Activated T-helper 1 cell treated with anti-CD3 and anti-CD28 coated beads, Interleukin-12 subunit alpha, Interleukin-12 subunit beta, Interleukin-2, Interleukin-4 antibody, amounts not matched to agents 30 ng/mL and 10 ng/mL and 1 ng/mL, durations not matched to agents 14 hours and 24 hours and 36 hours (primary cell): Measurements from ENCODE around the gene CTPS2. TPM values are rescaled to one million over a fixed set of nuclear protein-coding genes. Genes with fewer than 3 reads are reported as not detected.
"Not testable (repeated sequence)": the region's sequence is repeated elsewhere in the genome, so short reads cannot be mapped to it uniquely, and the experiment has no call there.

Source experiments
- DNase-seq: peaks from one replicate; pipeline ENCODE4 v3.0.0; 2021; ENCODE audit warnings: low spot score
- H3K27ac Mint-ChIP-seq: one replicate; pipeline ENCODE4 v1.8.0; 2021; ENCODE audit warnings: mild to moderate bottlenecking, mixed read lengths
- H3K27me3 Mint-ChIP-seq: one replicate; pipeline ENCODE4 v1.8.0; 2022; ENCODE audit warnings: mild to moderate bottlenecking, moderate library complexity, mixed read lengths; ENCODE audit not compliant: insufficient read depth
- H3K36me3 Mint-ChIP-seq: one replicate; pipeline ENCODE4 v1.8.0; 2021; ENCODE audit warnings: low read depth, mixed read lengths
- H3K4me1 Mint-ChIP-seq: one replicate; pipeline ENCODE4 v1.8.0; 2021; ENCODE audit warnings: low read depth, mixed read lengths
- H3K4me3 Mint-ChIP-seq: one replicate; pipeline ENCODE4 v1.8.0; 2021; ENCODE audit warnings: mild to moderate bottlenecking, moderate library complexity, mixed read lengths
- H3K9me3 Mint-ChIP-seq: one replicate; pipeline ENCODE4 v1.8.0; 2021; ENCODE audit warnings: mixed read lengths
- intact Hi-C: fragments of 100-400 bp; cut with micrococcal nuclease; formaldehyde crosslinking; loops from one replicate; pipeline ENCODE4 v1.15.1; 2024
- total RNA-seq: library from RNA; stranded (reverse); gene quantifications from 2 replicates; pipeline ENCODE4 v1.2.3, GENCODE V29; 2022

Gene CTPS2
- total RNA-seq, 1 donor from 2014 or later: 5.1 TPM

DNA sequence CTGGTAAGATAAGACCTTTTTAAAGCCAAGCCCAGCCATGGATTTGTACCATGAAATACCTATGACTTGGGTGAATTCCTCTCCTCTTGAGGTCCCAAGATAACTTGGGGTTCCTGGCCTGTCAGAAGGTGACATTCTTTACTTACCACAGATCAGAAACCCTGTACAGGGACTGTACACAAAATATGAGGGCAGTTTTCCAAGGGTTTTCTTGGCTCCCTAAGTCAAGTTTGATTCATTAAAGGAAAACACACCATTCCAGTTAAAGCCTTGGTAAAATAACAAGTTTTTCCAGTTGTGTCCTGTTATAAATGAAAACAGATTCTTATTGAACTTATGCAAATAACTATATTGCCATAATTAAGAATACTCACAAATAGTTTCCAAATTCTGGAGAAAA is 15.2 kb upstream of the CTPS2 start:
- no peaks in the 10 kb centered on the region for H3K27me3 Mint-ChIP-seq
- no peak overlapping the region for H3K27ac Mint-ChIP-seq
- DNase-seq: no peak
- peaks cover 10% of the 10 kb centered on the region for H3K36me3 Mint-ChIP-seq
- no peaks in the 10 kb centered on the region for H3K9me3 Mint-ChIP-seq
- no peak overlapping the region for H3K4me3 Mint-ChIP-seq
- intact Hi-C loops: no loop called here
- H3K4me1 Mint-ChIP-seq: peaks cover 9% of the 10 kb centered on the region

DNA sequence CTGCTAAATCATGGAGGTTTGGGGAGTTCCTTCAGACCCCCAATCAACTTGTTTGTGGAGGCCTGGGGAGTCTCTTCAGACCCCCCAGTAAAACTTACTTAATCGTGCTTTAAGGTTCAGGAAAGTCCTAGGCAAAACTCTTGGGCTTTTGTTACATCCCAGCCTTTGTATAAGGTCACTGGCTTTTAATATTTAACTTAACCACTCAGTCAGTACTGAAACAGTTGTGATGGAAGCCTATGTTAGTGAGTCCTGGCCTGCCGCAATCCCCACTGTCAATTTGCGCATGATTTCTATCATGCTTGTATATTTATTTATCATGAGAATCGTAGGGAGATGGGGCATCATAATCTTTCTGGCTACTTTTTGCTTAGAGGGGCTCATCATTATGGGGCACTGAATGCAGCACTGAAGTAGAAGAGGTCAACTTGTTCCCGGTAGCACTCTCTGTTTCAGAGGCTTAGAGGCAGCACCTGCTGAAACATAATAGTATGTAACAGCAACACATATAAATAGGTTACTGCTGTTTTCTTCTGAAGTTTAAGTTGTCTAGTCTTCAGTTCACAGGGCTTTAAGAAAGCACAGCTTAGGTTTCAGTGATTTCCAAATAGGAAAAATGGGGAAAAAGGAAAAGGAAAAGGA is 14.0 kb upstream of the CTPS2 start:
- intact Hi-C loops, DNase-seq, H3K27me3 Mint-ChIP-seq, H3K4me1 Mint-ChIP-seq, H3K4me3 Mint-ChIP-seq, H3K27ac Mint-ChIP-seq, H3K9me3 Mint-ChIP-seq: not testable (repeated sequence)
- H3K36me3 Mint-ChIP-seq: peaks cover 10% of the 10 kb centered on the region

DNA sequence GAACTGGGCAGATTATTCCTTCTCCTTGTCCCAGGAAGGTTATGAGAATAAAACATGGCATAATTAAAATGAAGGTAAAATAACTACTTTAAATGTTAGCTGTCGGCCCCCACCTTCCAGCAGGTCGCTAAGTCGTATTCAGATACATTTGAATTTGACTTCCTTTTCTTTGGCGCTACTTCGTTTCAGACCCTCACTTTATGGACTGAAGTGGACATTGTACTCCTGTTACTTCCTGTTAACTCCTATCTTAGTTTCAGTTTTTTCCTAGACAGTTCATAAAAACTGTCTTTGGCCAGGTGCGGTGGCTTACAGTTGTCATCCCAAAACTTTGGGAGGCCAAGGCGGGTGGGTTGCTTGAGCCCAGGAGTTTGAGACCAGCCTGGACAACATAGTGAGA is 12.6 kb upstream of the CTPS2 start:
- intact Hi-C loops: no loop called here
- Mint-ChIP-seq H3K36me3 (peaks cover 10% of the 10 kb centered on the region), H3K9me3 (no peaks in the 10 kb centered on the region)

DNA sequence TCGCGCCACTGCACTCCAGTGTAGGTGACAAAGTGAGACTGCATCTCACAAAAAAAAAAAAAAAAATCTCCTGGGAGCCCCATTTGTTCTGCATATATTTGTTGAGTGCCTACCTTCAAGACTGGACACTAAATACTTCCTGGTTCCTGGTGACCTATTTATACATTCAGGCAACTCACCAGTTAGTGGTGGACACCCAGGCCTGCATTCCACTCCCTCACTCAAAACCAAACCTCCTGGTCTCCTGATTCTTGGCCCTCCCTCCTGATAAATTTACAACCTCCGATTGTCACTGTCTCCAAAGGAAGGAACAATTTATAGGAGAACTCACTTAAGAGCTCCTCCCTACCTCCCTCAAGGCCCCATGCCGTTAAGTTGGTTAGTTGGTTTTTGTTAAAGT is 10.0 kb upstream of the CTPS2 start:
- Mint-ChIP-seq H3K36me3 (peaks cover 10% of the 10 kb centered on the region), H3K4me1 (peaks cover 24% of the 10 kb centered on the region), H3K27ac (no peak overlapping the region), H3K9me3 (no peaks in the 10 kb centered on the region), H3K4me3 (no peak overlapping the region), H3K27me3 (no peaks in the 10 kb centered on the region)
- DNase-seq: no peak
- intact Hi-C loops: no loop called here

More for the DNA sequence above, 12.6 kb upstream of the CTPS2 start:
- H3K4me1 Mint-ChIP-seq: peaks cover 16% of the 10 kb centered on the region
- H3K27ac Mint-ChIP-seq: no peak overlapping the region
- H3K4me3 Mint-ChIP-seq: no peak overlapping the region
- DNase-seq: no peak
- H3K27me3 Mint-ChIP-seq: no peaks in the 10 kb centered on the region

DNA sequence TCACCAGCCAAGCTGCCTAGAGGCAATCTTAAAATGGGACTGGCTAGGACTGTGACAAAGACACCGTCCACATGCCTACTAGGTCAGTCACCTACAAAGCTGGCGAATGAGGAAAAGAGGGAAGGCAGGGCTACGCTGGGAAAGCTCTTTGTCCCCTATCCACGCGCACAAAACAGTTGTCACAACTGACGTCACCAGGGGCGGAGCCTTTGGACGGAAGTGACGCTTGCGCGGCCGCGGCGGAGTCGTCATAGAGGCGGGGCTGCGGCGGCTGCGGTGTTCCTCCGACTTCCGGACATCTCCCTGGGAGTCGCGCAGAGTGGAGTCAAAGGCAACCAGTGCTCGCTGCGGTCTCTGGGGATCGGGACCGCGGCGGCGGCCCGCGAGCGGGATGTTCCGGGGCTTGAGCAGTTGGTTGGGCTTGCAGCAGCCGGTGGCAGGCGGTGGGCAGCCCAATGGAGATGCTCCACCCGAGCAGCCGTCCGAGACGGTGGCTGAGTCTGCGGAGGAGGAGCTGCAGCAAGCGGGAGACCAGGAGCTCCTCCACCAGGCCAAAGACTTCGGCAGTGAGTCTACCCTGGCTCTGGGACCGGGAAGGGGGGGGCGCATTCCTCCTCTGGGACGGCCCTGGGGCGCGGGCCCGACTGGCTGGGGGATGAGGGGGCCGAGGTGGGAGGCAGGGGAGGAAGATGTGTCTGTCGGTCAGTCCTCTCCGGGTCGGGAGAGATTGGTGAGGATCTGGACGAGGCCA is 7.0 kb upstream of the CTPS2 start, which contains the start of gene SYAP1:
Gene SYAP1, plus strand, starts transcription at position 279 of the 751 bp plus-strand sequence. Its CDS starts 113 bp downstream, at position 392.
- H3K4me1 Mint-ChIP-seq: peaks cover 16% of the 10 kb centered on the region
- H3K27ac Mint-ChIP-seq: peak within 1 kb of the TSS; percentile 94
- intact Hi-C loops: loop anchor here (1.0 to 10.0 kb wide), 7 partner anchors 67 to 1845 kb away; partner anchors contain the start of genes CA5B, FANCB, MOSPD2 and RBBP7

DNA sequence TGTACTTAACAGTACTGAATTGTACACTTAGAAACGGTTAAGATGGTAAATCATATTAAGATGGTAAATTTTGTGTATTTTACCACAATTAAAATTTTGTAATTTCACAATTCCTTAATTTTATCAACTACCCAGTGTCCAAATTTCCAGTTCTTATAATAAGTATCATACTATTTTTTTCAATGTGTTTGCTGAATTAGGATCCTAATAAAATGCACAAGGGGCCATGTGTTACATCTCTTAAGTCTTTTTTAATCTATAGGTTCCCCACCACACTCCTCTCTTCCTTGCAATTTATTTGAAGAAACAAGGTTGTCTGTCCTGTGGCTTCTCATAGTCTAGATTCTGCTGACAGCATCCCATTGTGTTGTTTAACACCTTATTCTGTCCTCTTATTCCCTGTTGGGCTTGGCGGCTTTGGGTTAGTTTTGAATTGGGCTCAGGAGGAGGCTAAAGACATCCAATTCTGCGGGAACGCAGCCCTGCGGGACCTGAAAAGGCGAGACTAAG is 6.4 kb upstream of the CTPS2 start:
- H3K4me1 Mint-ChIP-seq: peaks cover 18% of the 10 kb centered on the region
- DNase-seq: no peak
- H3K4me3 Mint-ChIP-seq: peak overlapping the region; percentile 92
- H3K9me3 Mint-ChIP-seq: no peaks in the 10 kb centered on the region
- H3K36me3 Mint-ChIP-seq: peaks cover 2% of the 10 kb centered on the region
- intact Hi-C loops: loop anchor here (1.0 to 10.0 kb wide), 7 partner anchors 67 to 1844 kb away; partner anchors contain the start of genes CA5B, FANCB, MOSPD2 and RBBP7
- H3K27me3 Mint-ChIP-seq: no peaks in the 10 kb centered on the region
- peak overlapping the region; percentile 94 for H3K27ac Mint-ChIP-seq

More for the DNA sequence above, 7.0 kb upstream of the CTPS2 start, which contains the start of gene SYAP1:
- peak; percentile 89 for DNase-seq
- peak within 1 kb of the TSS; percentile 92 for H3K4me3 Mint-ChIP-seq
- H3K36me3 Mint-ChIP-seq: peaks cover 2% of the 10 kb centered on the region
- no peaks in the 10 kb centered on the region for H3K27me3 Mint-ChIP-seq
- H3K9me3 Mint-ChIP-seq: no peaks in the 10 kb centered on the region

DNA sequence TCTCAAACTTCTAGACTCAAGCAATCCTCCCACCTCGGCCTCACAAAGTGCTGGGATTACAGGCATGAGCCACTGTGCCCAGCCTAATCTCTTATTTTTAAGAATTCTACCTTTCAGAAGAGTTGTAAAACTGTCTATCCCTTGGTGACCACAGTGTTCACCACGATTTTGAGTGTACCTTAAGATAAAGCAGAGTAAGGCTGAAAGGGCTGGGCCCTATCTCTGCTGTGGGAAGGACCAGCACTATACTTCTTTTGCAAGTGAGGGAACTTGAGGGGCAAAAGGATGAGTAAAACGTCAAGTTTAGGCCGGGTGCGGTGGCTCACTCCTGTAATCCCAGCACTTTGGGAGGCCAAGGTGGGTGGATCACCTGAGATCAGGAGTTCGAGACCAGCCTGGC is 4.0 kb upstream of the CTPS2 start:
- DNase-seq, H3K9me3 Mint-ChIP-seq, H3K4me3 Mint-ChIP-seq, H3K27me3 Mint-ChIP-seq, H3K36me3 Mint-ChIP-seq, H3K27ac Mint-ChIP-seq: not testable (repeated sequence)
- H3K4me1 Mint-ChIP-seq: peaks cover 24% of the 10 kb centered on the region
- intact Hi-C loops: loop anchor here (10.0 kb wide), 1 partner anchor 1842 kb away; the partner anchor contains the start of genes FANCB and MOSPD2

DNA sequence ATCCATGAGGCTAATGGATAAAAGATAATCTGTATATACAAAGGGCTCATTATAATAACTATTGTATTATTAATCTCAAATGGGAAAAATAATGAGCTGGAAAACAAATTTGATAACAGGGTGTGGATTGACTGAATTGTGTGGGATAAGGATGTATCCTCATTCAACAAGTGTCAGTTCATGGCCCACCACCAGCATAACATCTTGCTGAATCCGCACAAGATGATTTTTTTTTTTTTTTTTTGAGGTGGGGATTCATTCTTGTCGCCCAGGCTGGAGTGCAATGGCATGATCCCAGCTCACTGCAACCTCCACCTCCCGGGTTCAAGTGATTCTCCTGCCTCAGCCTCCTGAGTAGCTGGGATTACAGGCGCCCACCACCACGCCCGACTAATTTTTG is 3.2 kb upstream of the CTPS2 start:
- intact Hi-C loops: loop anchor here (10.0 kb wide), 1 partner anchor 1841 kb away; the partner anchor contains the start of genes FANCB and MOSPD2
- H3K36me3 Mint-ChIP-seq, DNase-seq, H3K27ac Mint-ChIP-seq, H3K4me3 Mint-ChIP-seq, H3K27me3 Mint-ChIP-seq, H3K9me3 Mint-ChIP-seq: not testable (repeated sequence)
- peaks cover 27% of the 10 kb centered on the region for H3K4me1 Mint-ChIP-seq

DNA sequence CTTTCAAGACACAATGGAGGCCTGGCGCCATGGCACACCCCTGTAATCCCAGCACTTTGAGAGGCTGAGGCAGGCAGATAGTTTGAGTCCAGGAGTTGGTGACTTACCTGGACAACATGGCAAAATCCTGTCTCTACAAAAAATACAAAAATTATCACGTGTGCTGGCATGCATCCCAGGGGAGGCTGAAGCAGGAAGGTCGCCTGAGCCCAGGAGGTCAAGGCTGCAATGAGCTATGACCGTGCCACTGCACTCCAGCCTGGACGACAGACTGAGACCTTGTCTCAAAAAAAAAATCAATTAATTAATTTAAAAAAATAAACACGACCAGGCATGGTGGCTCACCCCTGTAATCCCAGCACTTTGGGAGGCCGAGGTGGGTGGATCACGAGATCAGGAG is 2.0 kb upstream of the CTPS2 start:
- intact Hi-C loops: loop anchor here (10.0 kb wide), 1 partner anchor 1840 kb away; the partner anchor contains the start of genes FANCB and MOSPD2
- Mint-ChIP-seq H3K36me3 (peaks cover 3% of the 10 kb centered on the region), H3K4me1 (peaks cover 26% of the 10 kb centered on the region), H3K27ac (no peak overlapping the region), H3K4me3 (no peak overlapping the region), H3K27me3 (peaks cover 1% of the 10 kb centered on the region), H3K9me3 (no peaks in the 10 kb centered on the region)
- DNase-seq: no peak

DNA sequence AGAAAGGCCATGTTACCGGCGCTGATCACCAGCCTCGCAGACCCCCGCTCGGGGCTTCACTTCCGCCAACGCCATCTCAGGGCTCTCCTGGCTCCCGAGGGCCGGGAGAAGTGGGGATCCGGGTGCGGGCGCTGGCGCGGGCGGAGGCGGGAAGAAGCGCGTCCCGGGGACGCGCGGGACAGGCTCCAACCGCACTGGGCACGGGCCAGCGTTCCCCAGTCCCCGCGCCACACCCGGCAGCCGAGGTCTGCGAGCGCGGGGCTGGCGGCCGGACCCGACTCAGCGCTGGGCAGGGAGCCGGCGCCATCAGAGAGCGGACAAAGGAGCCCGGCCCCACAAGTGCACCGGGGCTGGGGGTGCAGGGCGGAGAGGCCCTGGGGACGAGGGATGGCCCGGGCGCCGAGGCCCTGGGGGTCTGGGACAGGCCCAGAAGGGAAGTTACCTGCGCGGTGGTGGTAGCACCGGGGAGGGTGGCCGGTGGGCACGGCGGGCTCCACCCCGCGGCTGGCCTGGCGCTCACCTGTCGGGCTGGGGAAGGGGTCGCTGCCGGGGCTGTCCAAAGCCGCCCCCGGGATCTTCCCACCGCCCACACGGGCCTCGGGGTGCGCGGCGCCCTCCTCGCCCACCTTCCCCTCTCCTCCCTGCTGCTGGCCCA is 449 bp downstream of the CTPS2 start:
- peaks cover 20% of the 10 kb centered on the region for H3K4me1 Mint-ChIP-seq
- DNase-seq: no peak

DNA sequence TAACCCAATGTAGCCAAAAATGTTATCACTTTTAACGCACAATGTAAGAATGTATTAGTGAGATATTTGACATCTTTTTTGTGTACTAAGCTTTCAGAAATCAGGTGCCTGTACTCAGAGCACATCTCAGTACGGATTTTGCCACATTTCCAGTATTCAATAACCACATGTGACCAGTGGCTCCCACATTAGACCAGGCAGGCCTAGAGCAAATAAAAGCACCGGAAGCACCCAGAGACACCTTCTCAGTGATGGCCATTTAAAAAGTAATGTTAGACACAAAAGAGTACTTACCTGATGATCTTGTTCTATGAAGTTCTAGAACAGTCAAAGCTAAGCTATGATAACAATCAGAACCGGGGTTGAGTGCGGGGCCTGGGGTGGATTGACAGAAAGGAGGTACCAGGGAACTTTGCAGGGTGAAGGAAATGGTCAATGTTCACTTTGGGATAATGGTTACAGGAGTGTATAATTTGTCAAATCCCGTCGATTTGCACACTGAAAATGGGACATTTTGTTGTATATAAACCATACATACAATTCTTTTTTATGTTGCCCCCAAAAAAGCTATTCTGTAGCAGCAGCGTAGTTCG is 1.2 kb downstream of the CTPS2 start:
- Mint-ChIP-seq H3K4me1 (peaks cover 20% of the 10 kb centered on the region), H3K36me3 (peaks cover 3% of the 10 kb centered on the region), H3K9me3 (no peaks in the 10 kb centered on the region), H3K4me3 (peak overlapping the region; percentile 85), H3K27ac (peak overlapping the region; percentile 80), H3K27me3 (peaks cover 1% of the 10 kb centered on the region)
- no peak for DNase-seq
- intact Hi-C loops: loop anchor here (10.0 kb wide), 1 partner anchor 1837 kb away; the partner anchor contains the start of genes FANCB and MOSPD2

More for the DNA sequence above, 449 bp downstream of the CTPS2 start:
- Mint-ChIP-seq H3K27me3 (peaks cover 1% of the 10 kb centered on the region), H3K9me3 (no peaks in the 10 kb centered on the region), H3K27ac (peak overlapping the region; percentile 63), H3K4me3 (peak overlapping the region; percentile 88), H3K36me3 (peaks cover 3% of the 10 kb centered on the region)
- intact Hi-C loops: loop anchor here (10.0 kb wide), 1 partner anchor 1837 kb away; the partner anchor contains the start of genes FANCB and MOSPD2

DNA sequence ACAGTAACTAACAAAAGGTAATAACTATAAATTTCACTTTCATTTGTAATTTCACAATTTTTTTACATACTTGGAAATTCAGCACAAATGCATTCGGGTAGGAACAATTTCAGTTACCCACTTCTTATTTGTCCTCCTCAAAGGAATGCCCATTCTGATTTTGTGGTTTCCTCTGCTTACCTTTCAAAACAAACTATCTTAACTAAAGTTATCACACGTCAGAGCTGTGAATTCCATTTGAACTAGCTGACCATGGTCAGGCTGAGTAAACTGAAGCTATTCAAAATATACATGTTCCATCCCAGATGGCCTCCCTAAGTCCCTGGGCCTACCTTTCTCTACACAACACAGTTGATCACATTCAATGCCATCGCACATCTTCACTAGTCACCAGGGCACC is 4.5 kb downstream of the CTPS2 start:
- Mint-ChIP-seq H3K4me3 (no peak overlapping the region), H3K36me3 (peaks cover 3% of the 10 kb centered on the region), H3K9me3 (no peaks in the 10 kb centered on the region), H3K27ac (no peak overlapping the region), H3K4me1 (peaks cover 14% of the 10 kb centered on the region), H3K27me3 (peaks cover 1% of the 10 kb centered on the region)
- DNase-seq: no peak
- intact Hi-C loops: no loop called here
